Activated naive CD4-positive, alpha-beta T cell treated with anti-CD3 and anti-CD28 coated beads for 36 hours (primary cell): Measurements from ENCODE around the gene MINDY2. TPM values are rescaled to one million over a fixed set of nuclear protein-coding genes. Genes with fewer than 3 reads are reported as not detected.

ENCODE experiments used
- CTCF ChIA-PET: fragments of 350-600 bp; sonication (Branson Sonifier 250); formaldehyde crosslinking; loops from one replicate; lab custom pipeline; 2021; ENCODE audit warnings: antibody characterized with exemption; lab: Charles Lee
- DNase-seq: peaks from one replicate; pipeline ENCODE4 v3.0.0-alpha.2; 2020
- H3K27ac Mint-ChIP-seq: one replicate; pipeline ENCODE4 v1.8.0; 2021; ENCODE audit warnings: mild to moderate bottlenecking, mixed read lengths
- H3K27me3 Mint-ChIP-seq: one replicate; pipeline ENCODE4 v1.8.0; 2021; ENCODE audit warnings: low read depth, mixed read lengths
- H3K36me3 Mint-ChIP-seq: one replicate; pipeline ENCODE4 v1.8.0; 2021; ENCODE audit warnings: low read depth, mixed read lengths
- H3K4me1 Mint-ChIP-seq: one replicate; pipeline ENCODE4 v1.8.0; 2021; ENCODE audit warnings: low read depth, mixed read lengths
- H3K4me3 Mint-ChIP-seq: one replicate; pipeline ENCODE4 v1.8.0; 2021; ENCODE audit warnings: mild to moderate bottlenecking, moderate library complexity, mixed read lengths
- H3K9me3 Mint-ChIP-seq: one replicate; pipeline ENCODE4 v1.8.0; 2021; ENCODE audit warnings: mixed read lengths
- intact Hi-C: fragments of 100-400 bp; cut with micrococcal nuclease; formaldehyde crosslinking; loops from one replicate; pipeline ENCODE4 v1.15.1; 2023
- total RNA-seq, 2 experiments: library from RNA; stranded (reverse); gene quantifications; one replicate each; pipeline ENCODE4 v1.2.3, GENCODE V29; 2021

Gene MINDY2
- total RNA-seq, 2 experiments from 2014 or later: 4.6 to 6.6 TPM

GRCh38 chr15:58742022-58742813 is 28.9 kb upstream of the MINDY2 start:
- H3K36me3 Mint-ChIP-seq: peaks cover 4% of the 10 kb centered on the region
- DNase-seq: no peak
- CTCF ChIA-PET: no interaction called here
- no peaks in the 10 kb centered on the region for H3K27me3 Mint-ChIP-seq
- H3K9me3 Mint-ChIP-seq: no peaks in the 10 kb centered on the region
- peaks cover 64% of the 10 kb centered on the region for H3K4me1 Mint-ChIP-seq
- intact Hi-C loops: no loop called here
- H3K27ac Mint-ChIP-seq: no peak overlapping the region
- no peak overlapping the region for H3K4me3 Mint-ChIP-seq

GRCh38 chr15:58742819-58743502 is 28.1 kb upstream of the MINDY2 start:
- no peak overlapping the region for H3K27ac Mint-ChIP-seq
- H3K27me3 Mint-ChIP-seq: no peaks in the 10 kb centered on the region
- peaks cover 4% of the 10 kb centered on the region for H3K36me3 Mint-ChIP-seq
- no peak overlapping the region for H3K4me3 Mint-ChIP-seq
- CTCF ChIA-PET: no interaction called here
- no peaks in the 10 kb centered on the region for H3K9me3 Mint-ChIP-seq
- DNase-seq: no peak
- H3K4me1 Mint-ChIP-seq: peaks cover 61% of the 10 kb centered on the region
- intact Hi-C loops: no loop called here

GRCh38 chr15:58746174-58746573 is 24.9 kb upstream of the MINDY2 start:
- Mint-ChIP-seq H3K4me1 (peaks cover 56% of the 10 kb centered on the region), H3K36me3 (peaks cover 6% of the 10 kb centered on the region)
- CTCF ChIA-PET: interaction anchor here (0.6 to 1.4 kb wide), 4 partner anchors 14 to 231 kb away, joined by 3 to 7 read pairs (median 4); partner anchors contain the start of gene MINDY2

GRCh38 chr15:58748040-58748851 is 22.9 kb upstream of the MINDY2 start:
- H3K4me1 Mint-ChIP-seq: peaks cover 35% of the 10 kb centered on the region
- CTCF ChIA-PET: interaction anchor here (0.6 to 1.6 kb wide), 4 partner anchors 23 to 120 kb away, joined by 3 to 4 read pairs (median 3); partner anchors contain the start of gene MINDY2
- intact Hi-C loops: loop anchor here (1.0 to 5.0 kb wide), 8 partner anchors 10 to 481 kb away; no protein-coding TSS in a partner anchor
- DNase-seq: peak; percentile 81
- peak overlapping the region; percentile 85 for H3K27ac Mint-ChIP-seq
- no peaks in the 10 kb centered on the region for H3K27me3 Mint-ChIP-seq
- H3K9me3 Mint-ChIP-seq: no peaks in the 10 kb centered on the region
- peak overlapping the region; percentile 87 for H3K4me3 Mint-ChIP-seq
- H3K36me3 Mint-ChIP-seq: peaks cover 6% of the 10 kb centered on the region

More at GRCh38 chr15:58746174-58746573, 24.9 kb upstream of the MINDY2 start:
- intact Hi-C loops: loop anchor here (5.0 kb wide), 3 partner anchors 44 to 479 kb away; no protein-coding TSS in a partner anchor
- DNase-seq: no peak
- no peaks in the 10 kb centered on the region for H3K27me3 Mint-ChIP-seq
- no peak overlapping the region for H3K4me3 Mint-ChIP-seq
- H3K27ac Mint-ChIP-seq: no peak overlapping the region
- no peaks in the 10 kb centered on the region for H3K9me3 Mint-ChIP-seq

GRCh38 chr15:58748852-58749531 is 22.1 kb upstream of the MINDY2 start:
- peak overlapping the region; percentile 94 for H3K27ac Mint-ChIP-seq
- H3K9me3 Mint-ChIP-seq: no peaks in the 10 kb centered on the region
- H3K27me3 Mint-ChIP-seq: no peaks in the 10 kb centered on the region
- H3K4me3 Mint-ChIP-seq: peak overlapping the region; percentile 94
- CTCF ChIA-PET: interaction anchor here (1.0 kb wide), 1 partner anchor 521 kb away, joined by 3 read pairs; no protein-coding TSS in a partner anchor
- H3K4me1 Mint-ChIP-seq: peaks cover 32% of the 10 kb centered on the region
- peaks cover 6% of the 10 kb centered on the region for H3K36me3 Mint-ChIP-seq
- DNase-seq: peak; percentile 42
- intact Hi-C loops: loop anchor here (1.0 to 5.0 kb wide), 10 partner anchors 11 to 482 kb away; partner anchors contain the start of genes MINDY2 and SLTM

GRCh38 chr15:58749532-58750337 is 21.4 kb upstream of the MINDY2 start, which contains the start of gene ADAM10:
Gene ADAM10, minus strand, starts transcription at chr15:58749707. Its CDS starts 173 bp downstream, at chr15:58749534.
- peak; percentile 98 for DNase-seq
- Mint-ChIP-seq H3K36me3 (peaks cover 6% of the 10 kb centered on the region), H3K4me1 (peaks cover 27% of the 10 kb centered on the region), H3K4me3 (peak within 1 kb of the TSS; percentile 94), H3K27ac (peak within 1 kb of the TSS; percentile 94), H3K9me3 (no peaks in the 10 kb centered on the region), H3K27me3 (no peaks in the 10 kb centered on the region)
- intact Hi-C loops: loop anchor here (1.0 to 10.0 kb wide), 9 partner anchors 22 to 482 kb away; partner anchors contain the start of genes MINDY2 and SLTM
- CTCF ChIA-PET: interaction anchor here (0.6 to 1.0 kb wide), 4 partner anchors 9 to 1844 kb away, joined by 3 to 11 read pairs (median 4); partner anchors contain the start of gene MINDY2

- H3K27ac Mint-ChIP-seq: no peak overlapping the region
- no peak for DNase-seq
- no peaks in the 10 kb centered on the region for H3K27me3 Mint-ChIP-seq
- H3K36me3 Mint-ChIP-seq: peaks cover 3% of the 10 kb centered on the region
- no peak overlapping the region for H3K4me3 Mint-ChIP-seq
- CTCF ChIA-PET: interaction anchor here (0.6 kb wide), 1 partner anchor 171 kb away, joined by 4 read pairs; no protein-coding TSS in a partner anchor
- intact Hi-C loops: loop anchor here (10.0 kb wide), 1 partner anchor 298 kb away; no protein-coding TSS in a partner anchor
- peaks cover 13% of the 10 kb centered on the region for H3K4me1 Mint-ChIP-seq
- H3K9me3 Mint-ChIP-seq: no peaks in the 10 kb centered on the region
These were observed 18.4 kb upstream of the MINDY2 start for GRCh38 chr15:58752716-58753115.

GRCh38 chr15:58755350-58755749 is 15.8 kb upstream of the MINDY2 start:
- Mint-ChIP-seq H3K9me3 (no peaks in the 10 kb centered on the region), H3K4me1 (peaks cover 4% of the 10 kb centered on the region), H3K27me3 (no peaks in the 10 kb centered on the region), H3K36me3 (no peaks in the 10 kb centered on the region), H3K4me3 (no peak overlapping the region), H3K27ac (no peak overlapping the region)
- CTCF ChIA-PET: interaction anchor here (0.6 to 1.5 kb wide), 5 partner anchors 15 to 1190 kb away, joined by 3 read pairs; no protein-coding TSS in a partner anchor
- no peak for DNase-seq
- intact Hi-C loops: loop anchor here (10.0 kb wide), 1 partner anchor 301 kb away; no protein-coding TSS in a partner anchor

- Mint-ChIP-seq H3K36me3 (no peaks in the 10 kb centered on the region), H3K4me3 (no peak overlapping the region), H3K4me1 (no peaks in the 10 kb centered on the region), H3K27ac (no peak overlapping the region), H3K9me3 (no peaks in the 10 kb centered on the region), H3K27me3 (no peaks in the 10 kb centered on the region)
- no peak for DNase-seq
- CTCF ChIA-PET: interaction anchor here (0.7 to 1.5 kb wide), 2 partner anchors 15 to 442 kb away, joined by 3 read pairs; no protein-coding TSS in a partner anchor
- intact Hi-C loops: loop anchor here (10.0 kb wide), 1 partner anchor 301 kb away; no protein-coding TSS in a partner anchor
These were observed 15.1 kb upstream of the MINDY2 start for GRCh38 chr15:58755956-58756355.

- Mint-ChIP-seq H3K27me3 (no peaks in the 10 kb centered on the region), H3K4me1 (no peaks in the 10 kb centered on the region), H3K9me3 (peaks cover 2% of the 10 kb centered on the region), H3K4me3 (no peak overlapping the region), H3K36me3 (no peaks in the 10 kb centered on the region), H3K27ac (no peak overlapping the region)
- intact Hi-C loops: loop anchor here (10.0 kb wide), 1 partner anchor 303 kb away; no protein-coding TSS in a partner anchor
- CTCF ChIA-PET: interaction anchor here (0.6 to 1.0 kb wide), 3 partner anchors 8 to 492 kb away, joined by 3 to 4 read pairs (median 4); partner anchors contain the start of gene ADAM10
- peak; percentile 30 for DNase-seq
These were observed 13.0 kb upstream of the MINDY2 start for GRCh38 chr15:58758141-58758540.
